Measurements from ENCODE around the gene SDF4. TPM values are rescaled to one million over a fixed set of nuclear protein-coding genes. Genes with fewer than 3 reads are reported as not detected.
"Not testable (repeated sequence)": the region's sequence is repeated elsewhere in the genome, so short reads cannot be mapped to it uniquely, and the experiment has no call there.

SDF4 gene
- total RNA-seq, 1 donor from 2014 or later: 74.2 TPM

DNA sequence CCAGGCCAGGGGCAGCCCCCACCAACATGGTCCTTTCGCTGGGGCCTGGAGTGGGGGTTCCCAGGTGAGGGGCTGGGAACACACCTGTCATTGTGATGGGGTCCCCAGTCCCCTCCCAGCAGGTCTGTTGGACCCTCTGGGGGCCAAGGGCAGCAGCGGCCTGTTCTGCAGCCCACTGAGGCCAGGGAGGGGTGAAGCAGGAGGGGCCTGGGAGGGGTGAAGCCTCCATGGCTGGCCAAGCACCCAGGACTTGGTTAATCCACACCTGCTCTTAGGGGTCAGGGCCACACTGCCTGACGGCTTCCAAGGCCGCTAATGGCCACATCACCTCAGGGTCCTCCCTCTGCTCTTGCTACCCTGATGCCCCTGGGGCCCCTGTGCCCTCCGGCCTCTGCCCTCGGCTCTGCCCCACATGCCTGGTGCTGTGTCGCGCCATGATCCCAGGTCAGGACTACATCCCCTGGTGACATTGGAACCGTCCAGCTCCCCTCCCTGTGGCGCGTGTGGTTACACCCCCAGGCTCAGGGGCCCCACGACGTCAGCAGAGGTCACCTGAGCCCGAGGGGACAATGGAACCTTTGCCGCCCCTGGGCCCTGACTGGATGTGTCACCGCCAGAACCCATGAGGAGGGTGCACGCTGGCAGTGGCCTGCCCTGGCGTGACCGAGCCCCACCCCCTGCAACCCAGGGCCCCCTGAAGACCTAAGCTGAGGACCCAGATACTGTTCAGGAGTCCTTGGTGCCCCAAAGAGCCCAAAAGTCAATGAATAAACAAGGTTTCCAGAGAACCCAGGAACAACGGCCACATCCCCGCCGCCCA lies 32.5 kb downstream of the SDF4 start:
- TF ChIP-seq CTCF (IDR thresholded peaks at IDR 0.05): no peak
- no peak for TF ChIP-seq POLR2AphosphoS5 (IDR thresholded peaks at IDR 0.05; ENCODE audit: insufficient read depth in 1 of 2, low read depth in 1 of 2)
- no peak for TF ChIP-seq POLR2A (IDR thresholded peaks at IDR 0.05)
- no peaks in the 10 kb centered on the region for H3K27me3 ChIP-seq
- no peak overlapping the region for H3K4me3 ChIP-seq
- no peaks in the 10 kb centered on the region for H3K36me3 ChIP-seq
- DNase-seq (ENCODE audit: extremely low spot score in 2 of 2): no peak
- H3K9me3 ChIP-seq: peaks cover 4% of the 10 kb centered on the region
- intact Hi-C loops (cut with DNase I): no loop called here
- H3K4me1 ChIP-seq: peaks cover 10% of the 10 kb centered on the region
- H3K27ac ChIP-seq: no peak overlapping the region

DNA sequence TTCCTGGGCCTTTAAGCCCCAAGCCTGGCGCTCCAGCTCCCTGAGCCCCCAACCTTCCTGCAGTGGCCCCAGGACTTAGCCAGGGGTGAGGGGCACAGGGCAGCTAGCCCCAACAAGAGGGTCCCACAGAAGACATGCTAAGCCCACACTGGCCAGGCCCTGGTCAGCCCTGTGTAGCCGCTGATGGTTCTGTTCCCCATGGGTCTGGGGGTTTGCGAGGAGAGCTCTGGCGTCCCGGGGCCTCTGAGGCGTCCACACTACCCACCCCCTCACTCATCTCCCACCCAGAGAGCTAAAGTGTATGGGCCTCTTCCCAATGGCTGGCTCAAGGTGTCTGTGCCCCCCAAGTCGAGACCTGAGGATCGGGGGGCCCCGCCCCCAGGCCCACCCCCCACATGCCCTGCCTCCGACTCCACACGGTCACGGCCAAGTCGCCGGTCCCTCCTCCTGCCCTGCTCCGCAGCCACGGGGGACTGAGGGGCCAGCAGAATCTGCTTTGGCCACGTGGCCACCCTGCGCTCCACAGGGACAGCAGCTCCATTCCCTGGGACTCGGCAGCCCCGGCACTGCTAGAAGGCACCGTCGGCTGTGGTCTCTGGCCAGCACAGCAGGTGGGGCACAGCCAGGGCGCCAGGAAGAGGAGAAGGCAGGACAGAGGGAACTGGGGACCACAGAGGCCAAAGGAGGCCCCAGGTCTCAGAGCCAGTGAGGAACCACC lies 33.2 kb downstream of the SDF4 start:
- peaks cover 4% of the 10 kb centered on the region for H3K9me3 ChIP-seq
- no peaks in the 10 kb centered on the region for H3K36me3 ChIP-seq
- no peak overlapping the region for H3K27ac ChIP-seq
- DNase-seq (ENCODE audit: extremely low spot score in 2 of 2): no peak
- TF ChIP-seq POLR2A (IDR thresholded peaks at IDR 0.05): no peak
- intact Hi-C loops (cut with DNase I): no loop called here
- no peak overlapping the region for H3K4me3 ChIP-seq
- peaks cover 10% of the 10 kb centered on the region for H3K4me1 ChIP-seq
- no peaks in the 10 kb centered on the region for H3K27me3 ChIP-seq

DNA sequence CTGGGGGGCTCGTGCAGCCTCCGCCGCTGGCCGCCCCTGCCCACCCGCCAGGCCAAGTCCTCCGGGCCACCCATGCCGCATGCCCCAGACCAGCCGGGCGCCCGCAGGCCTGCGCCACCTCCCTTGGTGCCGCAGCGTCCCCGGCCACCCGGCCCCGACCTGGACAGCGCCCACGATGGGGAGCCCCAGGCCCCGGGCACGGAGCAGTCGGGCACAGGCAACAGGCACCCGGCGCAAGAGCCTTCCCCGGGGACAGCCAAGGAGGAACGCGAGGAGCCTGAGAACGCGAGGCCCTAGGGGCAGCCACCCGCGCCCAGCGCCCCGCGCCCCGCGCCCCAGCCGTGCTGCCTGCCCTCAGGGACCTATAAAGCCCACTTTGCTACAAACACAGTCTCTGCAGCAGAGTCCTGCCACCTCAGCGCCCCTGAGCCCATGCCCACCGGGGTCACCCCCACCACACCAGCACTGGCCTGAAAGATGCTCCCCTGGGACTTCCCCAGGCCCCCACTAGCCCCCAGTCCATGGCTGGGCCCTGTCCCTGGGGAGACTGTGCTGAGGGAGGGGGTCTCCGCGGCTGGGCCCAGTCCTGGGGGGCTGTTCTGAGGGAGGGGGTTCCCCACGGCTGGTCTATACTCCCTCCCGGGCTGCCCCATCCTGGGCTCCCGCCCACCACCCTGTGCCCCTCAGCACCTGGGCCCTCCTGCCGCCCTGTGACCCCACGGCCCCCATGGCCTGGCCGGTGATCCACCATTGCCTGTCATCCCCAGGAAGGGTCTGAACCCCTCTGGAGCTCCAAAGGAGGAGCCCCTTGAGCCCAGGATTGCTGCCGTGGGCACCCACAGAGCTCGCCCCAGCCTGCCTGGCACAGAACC lies 34.0 kb downstream of the SDF4 start:
- Histone ChIP-seq H3K9me3 (peaks cover 4% of the 10 kb centered on the region), H3K4me1 (peaks cover 10% of the 10 kb centered on the region), H3K36me3 (no peaks in the 10 kb centered on the region), H3K4me3 (no peak overlapping the region), H3K27me3 (no peaks in the 10 kb centered on the region), H3K27ac (no peak overlapping the region)
- intact Hi-C loops (cut with DNase I): no loop called here
- TF ChIP-seq POLR2A (IDR thresholded peaks at IDR 0.05): no peak
- no peak for TF ChIP-seq POLR2AphosphoS5 (IDR thresholded peaks at IDR 0.05; ENCODE audit: insufficient read depth in 1 of 2, low read depth in 1 of 2)
- TF ChIP-seq CTCF (IDR thresholded peaks at IDR 0.05): no peak
- no peak for DNase-seq (ENCODE audit: extremely low spot score in 2 of 2)

DNA sequence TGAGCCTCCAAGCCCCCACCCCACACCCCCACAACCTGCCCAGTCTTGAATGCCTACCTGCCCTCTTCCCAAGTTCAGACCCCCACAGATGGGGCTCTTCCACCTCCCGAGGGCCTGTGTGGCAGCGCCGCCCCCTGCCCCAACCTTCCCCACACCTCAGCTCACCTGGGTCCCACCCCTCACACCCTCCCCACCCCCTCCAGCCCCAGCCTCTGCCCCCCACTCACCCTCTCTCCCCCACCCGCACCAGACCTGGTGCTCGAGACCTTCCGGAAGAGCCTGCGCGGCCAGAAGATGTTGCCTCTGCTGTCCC lies 34.7 kb downstream of the SDF4 start:
- no peaks in the 10 kb centered on the region for H3K27me3 ChIP-seq
- intact Hi-C loops (cut with DNase I): no loop called here
- H3K4me3 ChIP-seq: no peak overlapping the region
- no peak overlapping the region for H3K27ac ChIP-seq
- no peaks in the 10 kb centered on the region for H3K36me3 ChIP-seq
- no peak for TF ChIP-seq POLR2AphosphoS5 (IDR thresholded peaks at IDR 0.05; ENCODE audit: insufficient read depth in 1 of 2, low read depth in 1 of 2)
- TF ChIP-seq POLR2A (IDR thresholded peaks at IDR 0.05): no peak
- peaks cover 4% of the 10 kb centered on the region for H3K9me3 ChIP-seq
- peaks cover 10% of the 10 kb centered on the region for H3K4me1 ChIP-seq
- no peak for DNase-seq (ENCODE audit: extremely low spot score in 2 of 2)

DNA sequence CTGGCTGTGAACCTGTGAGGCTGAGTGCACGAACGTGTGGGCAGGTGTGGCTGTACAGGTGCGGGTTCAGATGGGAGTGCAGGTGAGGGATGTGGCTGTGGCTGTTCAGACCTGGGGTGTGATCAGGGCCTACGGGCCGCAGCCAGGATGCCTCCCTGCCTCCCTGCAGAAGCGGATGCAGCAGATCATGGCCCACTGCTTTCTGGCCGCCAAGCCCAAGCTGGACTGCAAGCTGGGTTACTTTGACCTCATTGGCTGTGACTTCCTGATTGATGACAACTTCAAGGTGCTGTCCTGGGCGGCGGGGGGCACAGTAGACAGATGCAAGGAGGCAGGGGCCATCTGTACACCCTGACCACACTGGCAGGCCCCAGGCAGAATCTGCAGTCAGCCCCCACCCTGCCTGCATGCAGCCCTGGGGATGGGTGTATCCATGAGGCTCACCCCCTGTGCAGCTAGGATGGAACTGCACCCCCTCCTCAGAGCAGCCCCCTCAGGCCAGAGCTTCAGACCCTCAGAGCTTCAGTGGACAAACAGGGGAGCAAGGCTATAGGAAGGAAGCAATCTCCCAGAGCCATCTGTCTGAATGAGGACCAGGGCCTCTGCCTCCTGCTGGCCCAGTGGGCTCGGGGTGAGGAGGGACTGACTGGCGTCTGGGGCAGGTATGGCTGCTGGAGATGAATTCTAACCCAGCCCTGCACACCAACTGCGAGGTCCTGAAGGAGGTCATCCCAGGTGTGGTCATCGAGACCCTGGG lies 35.2 kb downstream of the SDF4 start:
- H3K9me3 ChIP-seq: peaks cover 4% of the 10 kb centered on the region
- H3K27me3 ChIP-seq: no peaks in the 10 kb centered on the region
- no peaks in the 10 kb centered on the region for H3K36me3 ChIP-seq
- H3K4me3 ChIP-seq: no peak overlapping the region
- TF ChIP-seq POLR2AphosphoS5 (IDR thresholded peaks at IDR 0.05; ENCODE audit: insufficient read depth in 1 of 2, low read depth in 1 of 2) (no peak), CTCF (IDR thresholded peaks at IDR 0.05) (no peak), POLR2A (IDR thresholded peaks at IDR 0.05) (no peak)
- no peak for DNase-seq (ENCODE audit: extremely low spot score in 2 of 2)
- intact Hi-C loops (cut with DNase I): no loop called here
- peaks cover 10% of the 10 kb centered on the region for H3K4me1 ChIP-seq
- no peak overlapping the region for H3K27ac ChIP-seq

- H3K4me3 ChIP-seq; H3K27ac ChIP-seq; H3K9me3 ChIP-seq; H3K36me3 ChIP-seq; intact Hi-C loops (cut with DNase I); DNase-seq (ENCODE audit: extremely low spot score in 2 of 2); H3K27me3 ChIP-seq; H3K4me1 ChIP-seq: not testable (repeated sequence)
Measured at GRCh38 chr1:1195726-1196125, 36.1 kb downstream of the SDF4 start.

Data from vagina (tissue), 2 donors.